Esophagus squamous epithelium (tissue), 4 donors: ENCODE measurements around the gene LBX2.

ENCODE experiments used
- CTCF ChIP-seq, 6 experiments: fragments of 450-650 bp in 4 of 6; fragments of 200-600 bp in 2 of 6; sonication (generic) in 2 of 6; IDR thresholded peaks; one replicate each; pipeline ENCODE4 v1.5.1; 2016 to 2019; ENCODE audit warnings: antibody characterized with exemption in 6 of 6, mild to moderate bottlenecking in 4 of 6, moderate library complexity in 4 of 6
- POLR2A ChIP-seq, 4 donors: fragments of 450-650 bp; IDR thresholded peaks; one replicate each; pipeline ENCODE4 v1.6.1; 2017; ENCODE audit warnings: antibody characterized with exemption in 4 of 4, mild to moderate bottlenecking in 4 of 4, moderate library complexity in 3 of 4

- TF ChIP-seq CTCF (IDR thresholded peaks at IDR 0.05), result no peak
- TF ChIP-seq POLR2A (IDR thresholded peaks at IDR 0.05), result no peak
Observed at GRCh38 chr2:74462786-74463105, 36.7 kb downstream of the LBX2 start.
